ENCODE data around the gene ENPP7. TPM values are rescaled to one million over a fixed set of nuclear protein-coding genes. Genes with fewer than 3 reads are reported as not detected.
"Not testable (repeated sequence)": the region's sequence is repeated elsewhere in the genome, so short reads cannot be mapped to it uniquely, and the experiment has no call there.

The ENPP7 gene
- total RNA-seq, 1 donor from 2014 or later: not detected

- Mint-ChIP-seq H3K36me3 (ENCODE audit: low read depth) (peaks cover 2% of the 10 kb centered on the region), H3K27me3 (ENCODE audit: low read depth) (peaks cover 20% of the 10 kb centered on the region), H3K4me3 (ENCODE audit: unreplicated experiment) (no peak overlapping the region), H3K27ac (ENCODE audit: unreplicated experiment) (no peak overlapping the region), H3K9me3 (ENCODE audit: low read depth) (no peaks in the 10 kb centered on the region), H3K4me1 (ENCODE audit: low read depth) (peaks cover 7% of the 10 kb centered on the region)
- peak; percentile 24 for DNase-seq (ENCODE audit: low spot score)
- no peak for TF ChIP-seq CTCF (IDR thresholded peaks at IDR 0.05)
Observed at GRCh38 chr17:79754370-79754769, 23.6 kb downstream of the ENPP7 start.

GRCh38 chr17:79754903-79755302 lies 24.2 kb downstream of the ENPP7 start:
- H3K27me3 Mint-ChIP-seq (ENCODE audit: low read depth): peaks cover 20% of the 10 kb centered on the region
- peak; percentile 43 for DNase-seq (ENCODE audit: low spot score)
- not testable (repeated sequence) for H3K36me3 Mint-ChIP-seq (ENCODE audit: low read depth); H3K9me3 Mint-ChIP-seq (ENCODE audit: low read depth); H3K4me1 Mint-ChIP-seq (ENCODE audit: low read depth); H3K4me3 Mint-ChIP-seq (ENCODE audit: unreplicated experiment); H3K27ac Mint-ChIP-seq (ENCODE audit: unreplicated experiment)

- Mint-ChIP-seq H3K4me1 (ENCODE audit: low read depth) (no peaks in the 10 kb centered on the region), H3K27ac (ENCODE audit: unreplicated experiment) (no peak overlapping the region), H3K4me3 (ENCODE audit: unreplicated experiment) (no peak overlapping the region), H3K36me3 (ENCODE audit: low read depth) (peaks cover 2% of the 10 kb centered on the region), H3K27me3 (ENCODE audit: low read depth) (peaks cover 20% of the 10 kb centered on the region), H3K9me3 (ENCODE audit: low read depth) (no peaks in the 10 kb centered on the region)
- peak; percentile 69 for DNase-seq (ENCODE audit: low spot score)
- TF ChIP-seq CTCF (IDR thresholded peaks at IDR 0.05): no peak
Observed at GRCh38 chr17:79755591-79755990, 24.8 kb downstream of the ENPP7 start.

GRCh38 chr17:79757140-79757745 lies 26.5 kb downstream of the ENPP7 start:
- Mint-ChIP-seq H3K4me3 (ENCODE audit: unreplicated experiment) (no peak overlapping the region), H3K36me3 (ENCODE audit: low read depth) (peaks cover 2% of the 10 kb centered on the region), H3K9me3 (ENCODE audit: low read depth) (no peaks in the 10 kb centered on the region), H3K27me3 (ENCODE audit: low read depth) (peaks cover 18% of the 10 kb centered on the region), H3K27ac (ENCODE audit: unreplicated experiment) (no peak overlapping the region), H3K4me1 (ENCODE audit: low read depth) (no peaks in the 10 kb centered on the region)
- DNase-seq (ENCODE audit: low spot score): peak; percentile 49
- no peak for TF ChIP-seq CTCF (IDR thresholded peaks at IDR 0.05)

- H3K27me3 Mint-ChIP-seq (ENCODE audit: low read depth): peaks cover 22% of the 10 kb centered on the region
- no peaks in the 10 kb centered on the region for H3K9me3 Mint-ChIP-seq (ENCODE audit: low read depth)
- H3K4me3 Mint-ChIP-seq (ENCODE audit: unreplicated experiment): no peak overlapping the region
- peaks cover 2% of the 10 kb centered on the region for H3K36me3 Mint-ChIP-seq (ENCODE audit: low read depth)
- H3K27ac Mint-ChIP-seq (ENCODE audit: unreplicated experiment): no peak overlapping the region
- no peak for TF ChIP-seq CTCF (IDR thresholded peaks at IDR 0.05)
- no peaks in the 10 kb centered on the region for H3K4me1 Mint-ChIP-seq (ENCODE audit: low read depth)
- no peak for DNase-seq (ENCODE audit: low spot score)
Observed at GRCh38 chr17:79758271-79758670, 27.5 kb downstream of the ENPP7 start.

Measured in chondrocyte (in vitro differentiated cells).